ENCODE measurements around the gene VEGFB. TPM values are rescaled to one million over a fixed set of nuclear protein-coding genes. Genes with fewer than 3 reads are reported as not detected.

The VEGFB gene
- polyA plus RNA-seq, 2 of the 4 experiments (the other 2 are of a cell fraction): 6.8 to 26.5 TPM

GRCh38 chr11:64266339-64266738, 32.0 kb downstream of the VEGFB start:
- Histone ChIP-seq H3K4me2 (no peak overlapping the region), H3K9me3 (no peaks in the 10 kb centered on the region), H3K4me1 (peaks cover 14% of the 10 kb centered on the region), H3K4me3 (no peak overlapping the region), H3K27ac (no peak overlapping the region)
- TF ChIP-seq TFCP2L1 (CRISPR knock-in tag; IDR thresholded peaks at IDR 0.05) (no peak), RNF2 (IDR thresholded peaks at IDR 0.05; ENCODE audit: borderline replicate concordance, low read depth) (no peak), ZC3H11A (IDR thresholded peaks at IDR 0.05) (no peak), TP53 (CRISPR knock-in tag; IDR thresholded peaks at IDR 0.05) (no peak), FOSB (CRISPR knock-in tag; IDR thresholded peaks at IDR 0.05) (no peak), FOXS1 (CRISPR knock-in tag; IDR thresholded peaks at IDR 0.05) (no peak), RAD21 (conservative IDR thresholded peaks at IDR 0.05 in 1 of 2, IDR thresholded peaks at IDR 0.05 in 1 of 2) (no peak), JUN (IDR thresholded peaks at IDR 0.05) (no peak), CHD4 (IDR thresholded peaks at IDR 0.05; ENCODE audit: borderline replicate concordance) (no peak), SREBF2 (IDR thresholded peaks at IDR 0.05) (no peak), EHMT2 (IDR thresholded peaks at IDR 0.05; ENCODE audit: low read depth) (no peak), HOXB13 (CRISPR knock-in tag; IDR thresholded peaks at IDR 0.05; ENCODE audit: low read depth) (no peak), CBX2 (IDR thresholded peaks at IDR 0.05; ENCODE audit: borderline replicate concordance, low read depth) (no peak), KDM1A (IDR thresholded peaks at IDR 0.05; ENCODE audit: low read depth) (no peak), ESRRA (IDR thresholded peaks at IDR 0.05; ENCODE audit: borderline replicate concordance, low read length) (no peak), ZNF302 (CRISPR knock-in tag; IDR thresholded peaks at IDR 0.05) (no peak), EP300 (IDR thresholded peaks at IDR 0.05) (no peak), KDM5A (IDR thresholded peaks at IDR 0.05) (no peak)
- TF ChIP-seq, protein P1, sequence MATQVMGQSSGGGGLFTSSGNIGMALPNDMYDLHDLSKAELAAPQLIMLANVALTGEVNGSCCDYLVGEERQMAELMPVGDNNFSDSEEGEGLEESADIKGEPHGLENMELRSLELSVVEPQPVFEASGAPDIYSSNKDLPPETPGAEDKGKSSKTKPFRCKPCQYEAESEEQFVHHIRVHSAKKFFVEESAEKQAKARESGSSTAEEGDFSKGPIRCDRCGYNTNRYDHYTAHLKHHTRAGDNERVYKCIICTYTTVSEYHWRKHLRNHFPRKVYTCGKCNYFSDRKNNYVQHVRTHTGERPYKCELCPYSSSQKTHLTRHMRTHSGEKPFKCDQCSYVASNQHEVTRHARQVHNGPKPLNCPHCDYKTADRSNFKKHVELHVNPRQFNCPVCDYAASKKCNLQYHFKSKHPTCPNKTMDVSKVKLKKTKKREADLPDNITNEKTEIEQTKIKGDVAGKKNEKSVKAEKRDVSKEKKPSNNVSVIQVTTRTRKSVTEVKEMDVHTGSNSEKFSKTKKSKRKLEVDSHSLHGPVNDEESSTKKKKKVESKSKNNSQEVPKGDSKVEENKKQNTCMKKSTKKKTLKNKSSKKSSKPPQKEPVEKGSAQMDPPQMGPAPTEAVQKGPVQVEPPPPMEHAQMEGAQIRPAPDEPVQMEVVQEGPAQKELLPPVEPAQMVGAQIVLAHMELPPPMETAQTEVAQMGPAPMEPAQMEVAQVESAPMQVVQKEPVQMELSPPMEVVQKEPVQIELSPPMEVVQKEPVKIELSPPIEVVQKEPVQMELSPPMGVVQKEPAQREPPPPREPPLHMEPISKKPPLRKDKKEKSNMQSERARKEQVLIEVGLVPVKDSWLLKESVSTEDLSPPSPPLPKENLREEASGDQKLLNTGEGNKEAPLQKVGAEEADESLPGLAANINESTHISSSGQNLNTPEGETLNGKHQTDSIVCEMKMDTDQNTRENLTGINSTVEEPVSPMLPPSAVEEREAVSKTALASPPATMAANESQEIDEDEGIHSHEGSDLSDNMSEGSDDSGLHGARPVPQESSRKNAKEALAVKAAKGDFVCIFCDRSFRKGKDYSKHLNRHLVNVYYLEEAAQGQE (IDR thresholded peaks at IDR 0.05): no peak
- TF ChIP-seq, protein P2, sequence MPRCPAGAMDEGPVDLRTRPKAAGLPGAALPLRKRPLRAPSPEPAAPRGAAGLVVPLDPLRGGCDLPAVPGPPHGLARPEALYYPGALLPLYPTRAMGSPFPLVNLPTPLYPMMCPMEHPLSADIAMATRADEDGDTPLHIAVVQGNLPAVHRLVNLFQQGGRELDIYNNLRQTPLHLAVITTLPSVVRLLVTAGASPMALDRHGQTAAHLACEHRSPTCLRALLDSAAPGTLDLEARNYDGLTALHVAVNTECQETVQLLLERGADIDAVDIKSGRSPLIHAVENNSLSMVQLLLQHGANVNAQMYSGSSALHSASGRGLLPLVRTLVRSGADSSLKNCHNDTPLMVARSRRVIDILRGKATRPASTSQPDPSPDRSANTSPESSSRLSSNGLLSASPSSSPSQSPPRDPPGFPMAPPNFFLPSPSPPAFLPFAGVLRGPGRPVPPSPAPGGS (IDR thresholded peaks at IDR 0.05): no peak
- POLR2A ChIA-PET: no interaction called here
- no peak for FAIRE-seq
- no peak for DNase-seq (ENCODE audit: low read depth in 1 of 2, low spot score in 1 of 2)
- WGBS (ENCODE audit: missing lambda C conversion rate): 88% methylated on average over 15 of the region's 15 CpGs
- CTCF ChIA-PET: interaction anchor here (0.7 to 16.0 kb wide), 4 partner anchors 12 to 74 kb away, joined by 3 to 220 read pairs (median 112); partner anchors contain the start of genes CATSPERZ, ESRRA, PLCB3 and PPP1R14B
- ATAC-seq: no peak

DNA sequence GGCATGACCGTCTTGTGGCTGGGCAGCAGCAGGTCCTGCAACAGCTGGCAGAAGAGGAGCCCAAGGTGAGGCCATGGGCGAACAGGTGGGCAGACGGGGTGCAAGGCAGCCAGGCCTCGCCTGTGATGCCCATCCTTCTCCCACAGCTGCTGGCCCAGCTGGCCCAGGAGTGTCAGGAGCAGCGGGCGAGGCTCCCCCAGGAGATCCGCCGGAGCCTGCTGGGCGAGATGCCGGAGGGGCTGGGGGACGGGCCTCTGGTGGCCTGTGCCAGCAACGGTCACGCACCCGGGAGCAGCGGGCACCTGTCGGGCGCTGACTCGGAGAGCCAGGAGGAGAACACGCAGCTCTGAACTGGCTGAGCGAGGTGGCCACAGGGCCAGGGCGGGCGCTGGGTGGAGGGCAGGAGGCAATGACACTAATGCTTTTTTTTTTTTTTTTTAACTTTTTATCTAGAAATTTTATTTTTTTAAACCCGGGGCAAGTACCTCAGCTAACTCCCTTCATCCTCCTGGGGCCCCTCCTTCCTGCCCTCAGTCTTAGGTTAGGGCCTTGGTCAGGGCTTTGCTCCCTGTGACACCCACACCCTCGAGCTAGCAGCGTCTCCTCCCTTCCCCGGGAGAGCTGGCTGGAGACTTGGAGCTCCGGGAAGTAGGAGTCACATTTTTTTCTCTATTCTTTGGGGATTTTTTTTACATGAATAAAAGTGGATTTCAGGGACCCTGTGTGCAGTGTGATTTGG, 33.0 kb downstream of the VEGFB start:
- Histone ChIP-seq H3K4me3 (no peak overlapping the region), H3K4me2 (no peak overlapping the region), H3K9me3 (no peaks in the 10 kb centered on the region), H3K27ac (peak overlapping the region in 1 of 2 experiments; percentile 94; a peak in 2 of 6 replicates), H3K4me1 (peaks cover 20% of the 10 kb centered on the region)
- FAIRE-seq (no peak), ATAC-seq (no peak), DNase-seq (ENCODE audit: low read depth in 1 of 2, low spot score in 1 of 2) (no peak)
- 89% methylated on average over 26 of the region's 27 CpGs for WGBS (ENCODE audit: missing lambda C conversion rate)
- ChIA-PET CTCF (interaction anchor here (0.5 to 16.0 kb wide), 8 partner anchors 12 to 88 kb away, joined by 3 to 220 read pairs (median 4); partner anchors contain the start of genes CATSPERZ, ESRRA, PLCB3 and PPP1R14B), POLR2A (interaction anchor here (0.6 to 5.9 kb wide), 4 partner anchors 10 to 34 kb away, joined by 3 to 53 read pairs (median 4); partner anchors contain the start of gene PPP1R14B)
- TF ChIP-seq ZC3H11A (IDR thresholded peaks at IDR 0.05) (no peak), CEBPB (IDR thresholded peaks at IDR 0.05) (no peak), CBX8 (IDR thresholded peaks at IDR 0.05) (no peak), MAZ (IDR thresholded peaks at IDR 0.05; ENCODE audit: borderline replicate concordance, low read depth, low read length) (no peak), SMC3 (IDR thresholded peaks at IDR 0.05) (no peak), FOSB (CRISPR knock-in tag; IDR thresholded peaks at IDR 0.05) (no peak), HOXB5 (CRISPR knock-in tag; IDR thresholded peaks at IDR 0.05) (no peak), MAX (IDR thresholded peaks at IDR 0.05) (no peak), NR3C1 (IDR thresholded peaks at IDR 0.05) (no peak), BHLHE40 (IDR thresholded peaks at IDR 0.05; ENCODE audit: low read depth, low read length) (no peak), PHF8 (IDR thresholded peaks at IDR 0.05; ENCODE audit: borderline replicate concordance, low read depth) (no peak), KDM1A (IDR thresholded peaks at IDR 0.05; ENCODE audit: low read depth) (no peak), ESRRA (IDR thresholded peaks at IDR 0.05; ENCODE audit: borderline replicate concordance, low read length) (no peak)
- TF ChIP-seq, protein P3, sequence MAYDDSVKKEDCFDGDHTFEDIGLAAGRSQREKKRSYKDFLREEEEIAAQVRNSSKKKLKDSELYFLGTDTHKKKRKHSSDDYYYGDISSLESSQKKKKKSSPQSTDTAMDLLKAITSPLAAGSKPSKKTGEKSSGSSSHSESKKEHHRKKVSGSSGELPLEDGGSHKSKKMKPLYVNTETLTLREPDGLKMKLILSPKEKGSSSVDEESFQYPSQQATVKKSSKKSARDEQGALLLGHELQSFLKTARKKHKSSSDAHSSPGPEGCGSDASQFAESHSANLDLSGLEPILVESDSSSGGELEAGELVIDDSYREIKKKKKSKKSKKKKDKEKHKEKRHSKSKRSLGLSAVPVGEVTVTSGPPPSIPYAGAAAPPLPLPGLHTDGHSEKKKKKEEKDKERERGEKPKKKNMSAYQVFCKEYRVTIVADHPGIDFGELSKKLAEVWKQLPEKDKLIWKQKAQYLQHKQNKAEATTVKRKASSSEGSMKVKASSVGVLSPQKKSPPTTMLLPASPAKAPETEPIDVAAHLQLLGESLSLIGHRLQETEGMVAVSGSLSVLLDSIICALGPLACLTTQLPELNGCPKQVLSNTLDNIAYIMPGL (CRISPR knock-in tag; IDR thresholded peaks at IDR 0.05; ENCODE audit: borderline replicate concordance): no peak

Data from A549 (cell line).